CD8-positive, alpha-beta memory T cell (primary cell): ENCODE measurements around the gene NKAPL. TPM values are rescaled to one million over a fixed set of nuclear protein-coding genes. Genes with fewer than 3 reads are reported as not detected.

Source experiments
- CTCF ChIA-PET: fragments of 350-600 bp; sonication (Branson Sonifier 250); formaldehyde crosslinking; loops from one replicate; lab custom pipeline; 2021; ENCODE audit warnings: antibody characterized with exemption; lab: Charles Lee
- POLR2A ChIA-PET: fragments of 350-600 bp; sonication (Branson Sonifier 250); formaldehyde crosslinking; loops from one replicate; lab custom pipeline; 2021; ENCODE audit warnings: antibody characterized with exemption; lab: Charles Lee
- DNase-seq, 5 donors: peaks; one replicate each; pipeline versions ENCODE4 v3.0.0 to v3.0.0-alpha.2; 2020 to 2022; ENCODE audit warnings: mixed read lengths in 1 of 5
- H3K27ac ChIP-seq: one replicate; pipeline ENCODE4 v1.7.0; 2013; ENCODE audit warnings: low read depth, mild to moderate bottlenecking, low read length, moderate library complexity
- H3K27me3 ChIP-seq: 2 replicates; pipeline ENCODE4 v1.7.0; 2013; ENCODE audit warnings: low read length, mild to moderate bottlenecking; ENCODE audit not compliant: insufficient read depth, poor library complexity, severe bottlenecking
- H3K36me3 ChIP-seq: 2 replicates; pipeline ENCODE4 v1.7.0; 2013; ENCODE audit warnings: mild to moderate bottlenecking, low read length, moderate library complexity; ENCODE audit not compliant: insufficient read depth
- H3K4me1 ChIP-seq: 2 replicates; pipeline ENCODE4 v1.7.0; 2013; ENCODE audit warnings: mild to moderate bottlenecking, low read length, moderate library complexity; ENCODE audit not compliant: insufficient read depth
- H3K4me3 ChIP-seq: 2 replicates; pipeline ENCODE4 v1.7.0; 2013; ENCODE audit warnings: mild to moderate bottlenecking, low read length
- H3K9me3 ChIP-seq: 2 replicates; pipeline ENCODE4 v1.7.0; 2013; ENCODE audit warnings: mild to moderate bottlenecking, low read length
- H3K27ac Mint-ChIP-seq, 8 donors: one replicate each; pipeline ENCODE4 v1.8.0; 2020 to 2021; ENCODE audit warnings: mixed read lengths in 8 of 8, mild to moderate bottlenecking in 6 of 8, inconsistent platforms in 3 of 8, moderate library complexity in 3 of 8
- H3K27me3 Mint-ChIP-seq, 2 donors: one replicate each; pipeline ENCODE4 v1.8.0; 2020 to 2021; ENCODE audit warnings: mixed read lengths in 2 of 2, mild to moderate bottlenecking in 1 of 2, moderate library complexity in 1 of 2
- H3K36me3 Mint-ChIP-seq, 3 donors: one replicate each; pipeline ENCODE4 v1.8.0; 2020 to 2021; ENCODE audit warnings: mixed read lengths in 3 of 3, inconsistent platforms in 1 of 3, mild to moderate bottlenecking in 1 of 3
- H3K4me1 Mint-ChIP-seq, 3 donors: one replicate each; pipeline ENCODE4 v1.8.0; 2020 to 2021; ENCODE audit warnings: mixed read lengths in 3 of 3, inconsistent platforms in 1 of 3, mild to moderate bottlenecking in 1 of 3
- H3K4me3 Mint-ChIP-seq, 7 donors: one replicate each; pipeline ENCODE4 v1.8.0; 2020 to 2021; ENCODE audit warnings: mixed read lengths in 7 of 7, mild to moderate bottlenecking in 6 of 7, moderate library complexity in 4 of 7, inconsistent platforms in 2 of 7
- H3K9me3 Mint-ChIP-seq, 5 donors: one replicate each; pipeline ENCODE4 v1.8.0; 2020 to 2022; ENCODE audit warnings: mixed read lengths in 5 of 5, mild to moderate bottlenecking in 3 of 5, moderate library complexity in 2 of 5, inconsistent platforms in 1 of 5
- polyA plus RNA-seq: library from polyadenylated mRNA; unstranded; fragments of 300-500 nt; fragmentation: Illumina TruSeq; gene quantifications from one replicate; pipeline ENCODE4 v1.2.3, GENCODE V29; 2021
- total RNA-seq, 2 experiments: library from RNA; stranded (reverse); gene quantifications; one replicate each; pipeline ENCODE4 v1.2.3, GENCODE V29; 2021

NKAPL gene
- total RNA-seq (under 1 TPM; 0.22 TPM), polyA plus RNA-seq (not detected)

GRCh38 chr6:28258877-28259777 is at the start of gene NKAPL:
Gene NKAPL (plus strand): TSS chr6:28259297. CDS start chr6:28259372, 75 bp downstream.
- Mint-ChIP-seq H3K4me3 (peak within 1 kb of the TSS in 6 of 7 donors; percentile 21 to 65 (median 40)), H3K27me3 (peaks cover 4 to 23% of the 10 kb centered on the region in 2 donors), H3K36me3 (peaks cover 0 to 8% (median 4%) of the 10 kb centered on the region in 3 donors), H3K9me3 (peaks cover 0 to 3% (median 2%) of the 10 kb centered on the region in 5 donors), H3K4me1 (peaks cover 0 to 5% (median 3%) of the 10 kb centered on the region in 3 donors), H3K27ac (peak within 1 kb of the TSS in 2 of 8 donors; percentile 26 to 37)
- ChIA-PET POLR2A (interaction anchor here (1.5 kb wide), 1 partner anchor 8 kb away, joined by 3 read pairs; the partner anchor contains the start of gene ZSCAN26), CTCF (no interaction called here)
- Histone ChIP-seq H3K9me3 (no peaks in the 10 kb centered on the region), H3K4me1 (peaks cover 6% of the 10 kb centered on the region), H3K36me3 (no peaks in the 10 kb centered on the region), H3K4me3 (peak within 1 kb of the TSS; percentile 23), H3K27me3 (no peaks in the 10 kb centered on the region), H3K27ac (no peak within 1 kb of the TSS)
- peak in 4 of 5 donors; percentile 9 to 60 (median 32) for DNase-seq

- no peaks in the 10 kb centered on the region for H3K9me3 ChIP-seq
- H3K4me3 ChIP-seq = no peak overlapping the region
- no peak overlapping the region for H3K27ac ChIP-seq
- H3K27ac Mint-ChIP-seq = no peak overlapping the region
- ChIA-PET CTCF (no interaction called here), POLR2A (no interaction called here)
- peaks cover 90 to 93% of the 10 kb centered on the region in 2 donors for H3K27me3 Mint-ChIP-seq
- H3K4me1 ChIP-seq = peaks cover 17% of the 10 kb centered on the region
- peaks cover 27 to 37% (median 32%) of the 10 kb centered on the region in 3 donors for H3K4me1 Mint-ChIP-seq
- peaks cover 75% of the 10 kb centered on the region for H3K27me3 ChIP-seq
- peaks cover 0 to 2% (median 0%) of the 10 kb centered on the region in 3 donors for H3K36me3 Mint-ChIP-seq
- no peak for DNase-seq
- peaks cover 5 to 27% (median 19%) of the 10 kb centered on the region in 5 donors for H3K9me3 Mint-ChIP-seq
- no peaks in the 10 kb centered on the region for H3K36me3 ChIP-seq
- H3K4me3 Mint-ChIP-seq = no peak overlapping the region
Observed at GRCh38 chr6:28209753-28210535, 49.2 kb upstream of the NKAPL start.

DNA sequence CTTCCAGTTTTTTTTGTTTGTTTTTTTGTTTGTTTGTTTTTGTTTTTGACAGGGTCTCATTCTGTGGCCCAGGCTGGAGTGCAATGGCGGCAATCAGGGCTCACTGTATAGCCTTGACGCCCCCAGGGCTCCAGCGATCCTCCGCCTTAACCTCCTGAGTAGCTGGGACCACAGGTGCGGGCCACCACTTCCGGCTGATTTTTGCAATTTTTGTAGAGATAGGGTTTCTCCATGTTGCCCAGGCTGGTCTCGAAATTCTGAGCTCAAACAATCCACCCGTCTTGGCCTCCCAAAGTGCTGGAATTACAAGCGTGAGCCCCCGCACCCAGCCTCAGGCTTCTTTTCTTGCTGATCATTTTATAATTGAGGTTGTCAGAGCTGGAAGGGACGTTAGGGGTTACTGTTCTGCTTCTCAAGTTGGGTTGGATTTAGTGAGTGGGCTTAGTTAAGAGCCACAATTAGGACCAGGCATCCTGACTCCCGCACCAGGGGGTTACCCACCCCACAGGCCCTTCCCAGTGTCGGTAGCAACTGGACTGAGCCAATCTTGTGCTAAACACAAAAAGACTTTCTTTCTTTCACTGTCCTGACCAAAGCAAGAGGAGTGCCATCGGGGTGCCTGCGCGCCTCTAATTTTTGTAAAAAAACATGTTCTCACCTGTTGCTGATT is 47.1 kb upstream of the NKAPL start:
- DNase-seq = no peak
- peak overlapping the region in 5 of 7 donors; percentile 4 to 56 (median 7) for H3K4me3 Mint-ChIP-seq
- peak overlapping the region in 1 of 8 donors; percentile 37 for H3K27ac Mint-ChIP-seq
- peaks cover 76% of the 10 kb centered on the region for H3K27me3 ChIP-seq
- H3K36me3 Mint-ChIP-seq = no peaks in the 10 kb centered on the region
- peaks cover 5 to 19% (median 12%) of the 10 kb centered on the region in 5 donors for H3K9me3 Mint-ChIP-seq
- peak overlapping the region; percentile 51 for H3K27ac ChIP-seq
- POLR2A ChIA-PET = no interaction called here
- CTCF ChIA-PET = no interaction called here
- H3K9me3 ChIP-seq = no peaks in the 10 kb centered on the region
- peaks cover 17% of the 10 kb centered on the region for H3K4me1 ChIP-seq
- H3K27me3 Mint-ChIP-seq = peaks cover 82 to 92% of the 10 kb centered on the region in 2 donors
- no peaks in the 10 kb centered on the region for H3K36me3 ChIP-seq
- H3K4me1 Mint-ChIP-seq = peaks cover 27 to 37% (median 32%) of the 10 kb centered on the region in 3 donors
- H3K4me3 ChIP-seq = no peak overlapping the region

DNA sequence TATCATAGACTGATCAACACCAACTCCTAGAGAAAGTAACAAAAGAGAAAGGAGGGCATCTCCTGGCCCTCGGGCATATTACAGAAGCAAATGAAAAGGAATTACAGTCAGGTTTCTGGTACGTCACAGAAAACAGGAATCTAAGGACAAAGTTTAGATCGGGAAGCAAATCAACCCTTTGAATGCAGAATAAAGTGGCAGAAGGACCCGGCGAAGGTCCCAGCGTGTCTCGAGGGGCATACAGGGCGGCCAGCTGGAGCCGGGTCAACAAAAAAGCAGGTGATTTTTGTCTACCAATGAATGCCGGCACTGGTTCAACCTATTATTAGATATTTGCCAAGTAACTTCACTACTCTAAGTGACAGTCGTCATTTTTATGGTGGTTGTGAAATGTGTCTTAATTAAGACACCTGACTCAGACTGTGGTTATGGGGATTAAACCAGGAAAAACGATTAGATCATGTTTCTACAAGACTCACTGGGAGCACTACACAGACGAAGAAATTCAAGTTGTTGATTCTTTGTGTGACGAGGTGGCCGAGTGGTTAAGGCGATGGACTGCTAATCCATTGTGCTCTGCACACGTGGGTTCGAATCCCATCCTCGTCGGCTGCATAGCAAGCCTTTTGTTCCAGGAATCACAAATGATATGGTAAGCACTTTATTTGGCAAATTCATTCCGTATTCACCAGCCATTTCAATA is 46.4 kb upstream of the NKAPL start:
- POLR2A ChIA-PET = no interaction called here

DNA sequence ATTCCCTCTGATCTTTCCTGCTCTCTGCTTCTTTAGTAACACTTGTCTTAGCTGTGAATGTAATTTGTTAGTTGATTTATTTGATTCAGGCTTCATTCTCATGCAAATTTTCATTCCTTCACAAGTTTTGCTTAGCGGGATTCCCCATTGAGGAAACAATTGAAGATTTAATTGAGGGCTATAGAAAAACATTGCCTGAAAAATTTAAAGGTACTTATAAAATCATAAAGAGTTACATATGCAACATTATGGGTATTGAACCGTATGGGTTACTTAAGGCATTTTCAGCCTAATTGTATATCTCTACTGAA is 45.9 kb upstream of the NKAPL start:
- peaks cover 65% of the 10 kb centered on the region for H3K27me3 ChIP-seq
- peak overlapping the region in 1 of 7 donors; percentile 23 for H3K4me3 Mint-ChIP-seq

More for the DNA sequence above, 46.4 kb upstream of the NKAPL start:
- Histone ChIP-seq H3K27ac (peak overlapping the region; percentile 51), H3K9me3 (no peaks in the 10 kb centered on the region), H3K27me3 (peaks cover 70% of the 10 kb centered on the region), H3K4me3 (no peak overlapping the region), H3K36me3 (no peaks in the 10 kb centered on the region), H3K4me1 (peaks cover 12% of the 10 kb centered on the region)
- CTCF ChIA-PET = no interaction called here
- no peak for DNase-seq
- Mint-ChIP-seq H3K27me3 (peaks cover 77 to 92% of the 10 kb centered on the region in 2 donors), H3K36me3 (no peaks in the 10 kb centered on the region), H3K27ac (peak overlapping the region in 1 of 8 donors; percentile 37), H3K9me3 (peaks cover 3 to 14% (median 6%) of the 10 kb centered on the region in 5 donors), H3K4me3 (peak overlapping the region in 5 of 7 donors; percentile 3 to 56 (median 7)), H3K4me1 (peaks cover 22 to 30% (median 25%) of the 10 kb centered on the region in 3 donors)

DNA sequence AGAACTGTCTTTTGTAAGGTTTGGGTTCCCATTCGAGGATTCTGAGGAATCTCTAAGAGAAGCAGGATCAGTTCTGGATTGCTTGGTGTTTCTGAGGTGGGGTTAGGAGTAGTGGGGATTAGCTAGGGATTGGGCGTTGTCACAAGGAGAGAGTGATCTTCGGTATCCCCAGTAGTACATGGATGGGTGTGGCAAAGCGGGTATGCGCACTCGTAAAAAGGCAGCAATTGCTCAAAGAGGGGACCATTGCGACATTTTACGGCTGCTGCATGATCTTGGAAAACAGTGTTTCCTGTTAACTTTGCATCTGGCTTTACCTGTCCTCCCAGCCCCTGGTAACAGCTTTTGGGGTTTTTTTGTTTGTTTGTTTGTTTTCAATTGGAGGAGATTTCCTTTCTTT is 43.7 kb upstream of the NKAPL start:
- Histone ChIP-seq H3K4me3 (no peak overlapping the region), H3K36me3 (no peaks in the 10 kb centered on the region), H3K4me1 (peaks cover 17% of the 10 kb centered on the region), H3K9me3 (no peaks in the 10 kb centered on the region), H3K27me3 (peaks cover 44% of the 10 kb centered on the region), H3K27ac (no peak overlapping the region)
- peaks cover 0 to 6% (median 0%) of the 10 kb centered on the region in 5 donors for H3K9me3 Mint-ChIP-seq
- DNase-seq = no peak
- peaks cover 21 to 24% (median 23%) of the 10 kb centered on the region in 3 donors for H3K4me1 Mint-ChIP-seq
- CTCF ChIA-PET = no interaction called here
- no peaks in the 10 kb centered on the region for H3K36me3 Mint-ChIP-seq
- H3K27ac Mint-ChIP-seq = no peak overlapping the region
- peaks cover 72 to 89% of the 10 kb centered on the region in 2 donors for H3K27me3 Mint-ChIP-seq
- peak overlapping the region in 1 of 7 donors; percentile 41 for H3K4me3 Mint-ChIP-seq
- POLR2A ChIA-PET = no interaction called here

More for the DNA sequence above, 45.9 kb upstream of the NKAPL start:
- Histone ChIP-seq H3K4me3 (no peak overlapping the region), H3K36me3 (no peaks in the 10 kb centered on the region), H3K4me1 (peaks cover 12% of the 10 kb centered on the region), H3K27ac (no peak overlapping the region), H3K9me3 (no peaks in the 10 kb centered on the region)
- Mint-ChIP-seq H3K36me3 (no peaks in the 10 kb centered on the region), H3K27me3 (peaks cover 75 to 92% of the 10 kb centered on the region in 2 donors), H3K4me1 (peaks cover 17 to 25% (median 21%) of the 10 kb centered on the region in 3 donors), H3K27ac (no peak overlapping the region), H3K9me3 (peaks cover 1 to 10% (median 4%) of the 10 kb centered on the region in 5 donors)
- POLR2A ChIA-PET = no interaction called here
- no peak for DNase-seq
- CTCF ChIA-PET = no interaction called here

DNA sequence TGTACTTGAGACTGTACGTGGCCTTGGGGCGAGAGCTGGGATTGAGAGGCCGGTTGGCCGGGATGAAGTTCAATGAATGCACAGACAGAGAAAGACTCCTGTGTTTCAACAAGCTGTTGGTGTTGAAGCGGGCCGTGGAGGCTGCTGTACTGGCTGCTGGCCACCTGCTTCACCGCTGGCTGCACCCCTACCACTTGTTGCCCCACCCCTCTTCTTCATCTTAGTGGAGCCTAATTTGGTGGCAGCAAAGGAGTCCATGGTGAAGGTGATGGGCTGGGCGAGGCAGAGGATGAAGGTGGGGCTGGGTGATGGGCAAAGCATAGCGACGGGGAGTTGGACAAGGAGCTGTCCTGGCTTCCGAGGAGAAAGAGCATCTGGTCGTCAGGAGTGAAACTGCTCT is 41.2 kb upstream of the NKAPL start:
- Mint-ChIP-seq H3K27ac (no peak overlapping the region), H3K36me3 (no peaks in the 10 kb centered on the region), H3K4me1 (peaks cover 9 to 11% (median 9%) of the 10 kb centered on the region in 3 donors), H3K9me3 (peaks cover 0 to 6% (median 0%) of the 10 kb centered on the region in 5 donors), H3K27me3 (peaks cover 67 to 91% of the 10 kb centered on the region in 2 donors), H3K4me3 (peak overlapping the region; percentile 52 to 81 (median 76))
- Histone ChIP-seq H3K9me3 (no peaks in the 10 kb centered on the region), H3K36me3 (no peaks in the 10 kb centered on the region), H3K27ac (peak overlapping the region; percentile 71), H3K4me1 (peaks cover 7% of the 10 kb centered on the region), H3K27me3 (peaks cover 23% of the 10 kb centered on the region), H3K4me3 (peak overlapping the region; percentile 17)
- DNase-seq = no peak
- POLR2A ChIA-PET = no interaction called here
- CTCF ChIA-PET = no interaction called here
